Measurements from ENCODE around the gene PPP3R1. TPM values are rescaled to one million over a fixed set of nuclear protein-coding genes. Genes with fewer than 3 reads are reported as not detected.

The PPP3R1 gene
- polyA plus RNA-seq, 1 donor (not counting 4 experiments of a cell fraction or from before 2014, with no cell fraction given): 21.6 TPM

DNA sequence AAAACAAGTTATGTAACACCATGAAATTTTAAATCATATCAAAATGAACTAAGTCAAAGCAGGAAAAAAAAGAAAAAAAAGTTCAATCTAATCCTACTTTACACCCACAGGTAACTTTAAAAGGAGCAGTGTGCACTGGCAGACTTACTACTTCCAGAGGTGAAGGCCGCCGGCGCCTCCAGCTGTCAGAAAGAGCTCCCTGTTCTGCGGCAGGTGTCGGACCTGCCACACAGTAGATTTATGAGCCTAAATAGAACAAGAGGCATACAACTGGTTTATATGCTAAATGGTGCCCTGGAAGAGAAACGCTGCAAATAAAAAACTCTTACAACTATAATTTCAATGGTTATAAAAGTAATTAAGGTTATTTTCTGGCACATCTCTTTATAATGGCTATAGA is 117.8 kb downstream of the PPP3R1 start:
- no peak overlapping the region for H2AFZ ChIP-seq (ENCODE audit: control insufficient read depth, low read length)
- FAIRE-seq (no peak), DNase-seq (ENCODE audit: low read depth, low spot score) (no peak)
- no peak overlapping the region for H3K9ac ChIP-seq (ENCODE audit: control insufficient read depth, extremely low read depth, insufficient read depth, low read length)
- peaks cover 5 to 6% of the 10 kb centered on the region in 2 experiments for H3K36me3 ChIP-seq (ENCODE audit: control insufficient read depth in 2 of 2, extremely low read depth in 1 of 2, insufficient read depth in 2 of 2, low read length in 2 of 2)
- H3K79me2 ChIP-seq (ENCODE audit: control insufficient read depth, insufficient read depth, low read length): no peaks in the 10 kb centered on the region
- H3K9me1 ChIP-seq (ENCODE audit: control insufficient read depth, extremely low read depth, insufficient read depth, low read length): no peaks in the 10 kb centered on the region
- TF ChIP-seq, protein P1, sequence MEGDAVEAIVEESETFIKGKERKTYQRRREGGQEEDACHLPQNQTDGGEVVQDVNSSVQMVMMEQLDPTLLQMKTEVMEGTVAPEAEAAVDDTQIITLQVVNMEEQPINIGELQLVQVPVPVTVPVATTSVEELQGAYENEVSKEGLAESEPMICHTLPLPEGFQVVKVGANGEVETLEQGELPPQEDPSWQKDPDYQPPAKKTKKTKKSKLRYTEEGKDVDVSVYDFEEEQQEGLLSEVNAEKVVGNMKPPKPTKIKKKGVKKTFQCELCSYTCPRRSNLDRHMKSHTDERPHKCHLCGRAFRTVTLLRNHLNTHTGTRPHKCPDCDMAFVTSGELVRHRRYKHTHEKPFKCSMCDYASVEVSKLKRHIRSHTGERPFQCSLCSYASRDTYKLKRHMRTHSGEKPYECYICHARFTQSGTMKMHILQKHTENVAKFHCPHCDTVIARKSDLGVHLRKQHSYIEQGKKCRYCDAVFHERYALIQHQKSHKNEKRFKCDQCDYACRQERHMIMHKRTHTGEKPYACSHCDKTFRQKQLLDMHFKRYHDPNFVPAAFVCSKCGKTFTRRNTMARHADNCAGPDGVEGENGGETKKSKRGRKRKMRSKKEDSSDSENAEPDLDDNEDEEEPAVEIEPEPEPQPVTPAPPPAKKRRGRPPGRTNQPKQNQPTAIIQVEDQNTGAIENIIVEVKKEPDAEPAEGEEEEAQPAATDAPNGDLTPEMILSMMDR (optimal IDR thresholded peaks at IDR 0.05 in 1 of 3, IDR thresholded peaks at IDR 0.05 in 1 of 3, conservative IDR thresholded peaks at IDR 0.05 in 1 of 3; ENCODE audit: extremely low read depth in 1 of 3, insufficient read depth in 2 of 3, low read length in 3 of 3): no peak
- TF ChIP-seq EZH2 (IDR thresholded peaks at IDR 0.05; ENCODE audit: low read length): no peak
- no peak overlapping the region for H3K27ac ChIP-seq (ENCODE audit: control insufficient read depth, insufficient read depth, low read length)
- no peak overlapping the region for H3K4me2 ChIP-seq (ENCODE audit: control insufficient read depth, extremely low read depth, insufficient read depth, low read depth, low read length)
- no peaks in the 10 kb centered on the region for H4K20me1 ChIP-seq (ENCODE audit: control insufficient read depth, extremely low read depth, insufficient read depth, low read length)
- H3K4me3 ChIP-seq (ENCODE audit: control insufficient read depth in 2 of 3, extremely low read depth in 1 of 3, insufficient read depth in 2 of 3, low read depth in 1 of 3, low read length in 3 of 3): no peak overlapping the region
- no peaks in the 10 kb centered on the region for H3K4me1 ChIP-seq (ENCODE audit: control insufficient read depth, extremely low read depth, insufficient read depth, low read length)
- dilution Hi-C loops (cut with MboI; ENCODE audit: extremely low pct_ligation_motif_present, low sequenced_read_pairs): no loop called here
- no peaks in the 10 kb centered on the region for H3K27me3 ChIP-seq (ENCODE audit: control insufficient read depth, extremely low read depth, insufficient read depth, low read length)
- no peaks in the 10 kb centered on the region for H3K9me3 ChIP-seq (ENCODE audit: control insufficient read depth, low read depth, low read length)

DNA sequence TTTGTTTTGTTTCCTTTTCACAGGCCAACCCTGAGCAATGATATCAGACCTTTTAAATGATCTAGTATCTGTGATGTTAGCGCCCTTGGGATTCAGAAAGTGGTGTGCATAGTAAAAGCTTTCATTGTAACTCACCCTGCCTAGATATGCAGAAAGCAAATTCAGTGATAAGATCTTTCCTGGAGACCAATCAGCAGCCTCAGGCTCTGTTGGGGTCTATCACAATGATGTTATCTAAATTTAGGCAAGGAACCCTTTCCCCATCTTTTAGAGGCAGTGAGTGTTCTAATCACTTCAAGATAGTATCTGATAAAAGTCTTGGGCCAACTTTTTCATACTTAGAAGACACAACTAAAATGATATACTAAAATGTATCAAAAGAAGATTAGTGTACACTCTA is 118.2 kb downstream of the PPP3R1 start:
- FAIRE-seq (no peak), DNase-seq (ENCODE audit: low read depth, low spot score) (no peak)
- Histone ChIP-seq H3K4me1 (ENCODE audit: control insufficient read depth, extremely low read depth, insufficient read depth, low read length) (no peaks in the 10 kb centered on the region), H3K27ac (ENCODE audit: control insufficient read depth, insufficient read depth, low read length) (no peak overlapping the region), H3K9me1 (ENCODE audit: control insufficient read depth, extremely low read depth, insufficient read depth, low read length) (no peaks in the 10 kb centered on the region), H3K79me2 (ENCODE audit: control insufficient read depth, insufficient read depth, low read length) (no peaks in the 10 kb centered on the region), H3K4me2 (ENCODE audit: control insufficient read depth, extremely low read depth, insufficient read depth, low read depth, low read length) (no peak overlapping the region), H4K20me1 (ENCODE audit: control insufficient read depth, extremely low read depth, insufficient read depth, low read length) (no peaks in the 10 kb centered on the region), H2AFZ (ENCODE audit: control insufficient read depth, low read length) (no peak overlapping the region), H3K4me3 (ENCODE audit: control insufficient read depth in 2 of 3, extremely low read depth in 1 of 3, insufficient read depth in 2 of 3, low read depth in 1 of 3, low read length in 3 of 3) (no peak overlapping the region), H3K36me3 (ENCODE audit: control insufficient read depth in 2 of 2, extremely low read depth in 1 of 2, insufficient read depth in 2 of 2, low read length in 2 of 2) (peaks cover 5 to 6% of the 10 kb centered on the region in 2 experiments), H3K9ac (ENCODE audit: control insufficient read depth, extremely low read depth, insufficient read depth, low read length) (no peak overlapping the region), H3K27me3 (ENCODE audit: control insufficient read depth, extremely low read depth, insufficient read depth, low read length) (no peaks in the 10 kb centered on the region), H3K9me3 (ENCODE audit: control insufficient read depth, low read depth, low read length) (no peaks in the 10 kb centered on the region)
- dilution Hi-C loops (cut with MboI; ENCODE audit: extremely low pct_ligation_motif_present, low sequenced_read_pairs): no loop called here
- TF ChIP-seq EZH2 (IDR thresholded peaks at IDR 0.05; ENCODE audit: low read length): no peak

Other genes starting within 250 kb of the PPP3R1 start
- 22.6 to 45.3 TPM (median 36.4 TPM) in 3 replicates for gene C1D, start 189.5 kb downstream of the PPP3R1 start, polyA plus RNA-seq
- 16.2 to 22.5 TPM (median 18.8 TPM) in 3 replicates for gene PNO1, start 94.6 kb downstream of the PPP3R1 start, polyA plus RNA-seq
- gene CNRIP1, start 67.4 kb upstream of the PPP3R1 start, polyA plus RNA-seq: 0.04 TPM in 1 of 3 replicates, not detected in the others
- gene PLEK, start 112.8 kb upstream of the PPP3R1 start, polyA plus RNA-seq: 0.04 to 0.28 TPM in 2 of 3 replicates, not detected in the other
- gene FBXO48, start 214.8 kb upstream of the PPP3R1 start, polyA plus RNA-seq: 0.85 to 1.9 TPM (median 1.0 TPM) in 3 replicates
- 1.6 to 3.0 TPM (median 2.3 TPM) in 3 replicates for gene APLF, start 215.1 kb upstream of the PPP3R1 start, polyA plus RNA-seq

Data from keratinocyte (primary cell).